NCI-H146 treated with DMSO at 0.1 percent for 48 hours (cell line): ENCODE results near the gene ZC3H4.
"Not testable (repeated sequence)": the region's sequence is repeated elsewhere in the genome, so short reads cannot be mapped to it uniquely, and the experiment has no call there.

Experiments
- DNase-seq: peaks from one replicate; lab custom pipeline; 2025; ENCODE audit not compliant: unreplicated experiment; lab: John Stamatoyannopoulos, UW

Gene ZC3H4

GRCh38 chr19:47050562-47050961 lies 63.0 kb downstream of the ZC3H4 start:
- DNase-seq: not testable (repeated sequence)

GRCh38 chr19:47049307-47049700 lies 64.3 kb downstream of the ZC3H4 start:
- DNase-seq: no peak

- peak; percentile 82 for DNase-seq
Observed at GRCh38 chr19:47047763-47048405, 65.7 kb downstream of the ZC3H4 start.

- DNase-seq: no peak
Observed at GRCh38 chr19:47047272-47047762, 66.3 kb downstream of the ZC3H4 start.

GRCh38 chr19:47045867-47046470 lies 67.6 kb downstream of the ZC3H4 start:
- DNase-seq: no peak

GRCh38 chr19:47044946-47045866 lies 68.4 kb downstream of the ZC3H4 start:
- DNase-seq: no peak

- no peak for DNase-seq
Observed at GRCh38 chr19:47040869-47041268, 72.7 kb downstream of the ZC3H4 start.

GRCh38 chr19:47039239-47039874 lies 74.2 kb downstream of the ZC3H4 start:
- DNase-seq: no peak

GRCh38 chr19:47037766-47038165 lies 75.8 kb downstream of the ZC3H4 start:
- no peak for DNase-seq

- peak; percentile 74 for DNase-seq
Observed at GRCh38 chr19:47036097-47036651, 77.4 kb downstream of the ZC3H4 start.

GRCh38 chr19:47035127-47036096 lies 78.2 kb downstream of the ZC3H4 start:
- DNase-seq: peak; percentile 80

- DNase-seq: peak; percentile 68
Observed at GRCh38 chr19:47032171-47032811, 81.3 kb downstream of the ZC3H4 start.

GRCh38 chr19:47028195-47028601 lies 85.4 kb downstream of the ZC3H4 start:
- DNase-seq: peak; percentile 18

- DNase-seq: no peak
Observed at GRCh38 chr19:47027586-47028088, 85.9 kb downstream of the ZC3H4 start.

GRCh38 chr19:47026889-47027288 lies 86.7 kb downstream of the ZC3H4 start:
- DNase-seq: no peak

- DNase-seq: no peak
Observed at GRCh38 chr19:47026156-47026555, 87.4 kb downstream of the ZC3H4 start.

- DNase-seq: no peak
Observed at GRCh38 chr19:47024502-47024901, 89.1 kb downstream of the ZC3H4 start.

GRCh38 chr19:47023448-47023794 lies 90.2 kb downstream of the ZC3H4 start:
- DNase-seq: no peak
